ENCODE data around the gene FRMPD1.
"Not testable (repeated sequence)": the region's sequence is repeated elsewhere in the genome, so short reads cannot be mapped to it uniquely, and the experiment has no call there.

FRMPD1 gene

DNA sequence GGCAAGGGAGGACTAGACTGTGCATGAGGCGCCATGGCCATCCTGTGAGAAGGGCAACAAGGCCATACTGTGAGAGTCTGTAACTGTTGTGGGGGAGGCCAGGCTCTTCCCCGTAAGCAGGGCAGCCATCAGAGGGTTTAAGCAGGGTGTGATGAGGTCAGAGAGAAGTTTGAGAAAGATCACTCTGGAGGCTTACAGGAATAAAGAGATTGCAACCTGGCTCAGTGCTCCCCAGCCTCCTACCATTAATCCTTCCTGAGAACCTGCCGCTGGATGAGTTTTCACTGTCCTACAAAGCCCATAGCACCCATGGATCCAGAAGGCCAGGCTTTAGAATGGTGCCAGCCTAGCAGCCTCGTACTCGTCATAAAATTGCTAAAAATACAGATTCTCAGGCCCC is 88.5 kb downstream of the FRMPD1 start:
- no peak for DNase-seq (ENCODE audit: low read depth in 1 of 2, low spot score in 1 of 2)

DNA sequence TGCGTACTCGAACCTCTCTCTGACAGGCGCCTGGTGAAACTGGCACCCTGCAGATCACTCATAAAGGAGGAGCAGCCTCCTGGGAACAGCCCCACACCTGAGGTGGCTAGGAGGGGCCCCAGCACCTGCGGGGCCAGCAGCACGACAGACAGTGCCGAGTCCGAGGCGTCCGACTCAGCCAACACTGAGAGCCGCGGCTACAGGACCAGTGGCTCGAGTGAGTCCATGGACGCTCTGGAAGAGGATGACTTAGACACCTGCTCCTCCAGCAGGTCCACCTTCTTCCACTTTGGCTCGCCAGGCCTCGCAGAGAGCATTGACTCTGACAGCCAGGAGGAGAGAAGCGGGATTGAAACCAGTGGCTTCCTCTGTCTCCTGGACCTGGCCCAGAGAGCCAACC is 89.4 kb downstream of the FRMPD1 start:
- DNase-seq (ENCODE audit: low read depth in 1 of 2, low spot score in 1 of 2) = no peak

DNA sequence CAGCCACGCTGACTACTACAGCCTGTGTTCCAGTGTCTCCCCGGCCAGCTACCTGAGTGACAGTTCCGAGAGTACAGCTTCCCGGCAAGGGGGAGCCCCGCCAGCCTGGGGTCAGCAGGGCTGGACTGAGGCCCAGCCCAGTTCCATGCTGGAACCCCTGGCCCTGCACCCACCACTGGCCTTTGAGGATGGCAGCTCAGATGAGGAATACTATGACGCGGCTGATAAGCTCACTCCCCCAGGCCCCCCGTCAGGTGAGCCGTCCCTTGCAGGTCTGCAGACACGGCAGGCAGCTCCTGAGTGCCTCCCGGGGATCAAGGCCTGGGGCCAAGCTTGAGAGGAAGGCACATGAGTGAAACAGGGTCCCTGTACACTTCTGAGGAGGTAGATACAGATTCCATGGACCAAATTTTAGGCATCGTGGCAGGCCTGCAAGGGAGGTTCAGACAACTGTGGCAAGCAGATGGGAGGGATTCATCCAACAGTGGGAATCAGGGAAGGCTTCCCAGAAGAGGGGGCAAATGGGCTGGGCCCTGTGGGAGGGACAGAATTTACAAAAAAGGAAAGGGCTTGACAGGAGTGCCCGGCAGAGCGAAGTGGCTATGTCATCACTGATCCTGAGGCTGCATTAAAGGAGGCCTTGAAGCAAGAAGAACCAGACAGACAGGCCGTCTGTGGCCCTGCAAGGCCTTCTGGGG is 90.0 kb downstream of the FRMPD1 start:
- DNase-seq (ENCODE audit: low read depth in 1 of 2, low spot score in 1 of 2) = no peak

DNA sequence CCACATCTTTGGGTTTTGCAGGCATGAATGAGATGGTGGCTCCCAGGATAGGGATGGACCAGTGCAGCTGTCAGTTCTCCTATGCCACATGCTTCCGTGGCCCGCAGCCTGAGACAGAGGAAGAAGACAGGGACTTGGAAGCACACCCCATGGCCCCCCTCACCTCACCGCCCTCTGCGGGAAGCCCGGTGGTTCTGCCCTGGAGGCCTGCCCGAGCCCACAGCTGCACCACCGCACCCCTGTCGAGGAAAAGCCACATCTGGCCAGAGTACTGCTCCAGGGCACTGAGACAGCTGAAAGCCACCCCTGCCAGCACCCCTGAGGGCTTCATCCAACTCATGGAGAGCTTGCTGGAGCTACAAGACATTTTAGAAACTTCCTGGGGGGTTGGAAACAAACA is 95.2 kb downstream of the FRMPD1 start:
- no peak for DNase-seq (ENCODE audit: low read depth in 1 of 2, low spot score in 1 of 2)

DNA sequence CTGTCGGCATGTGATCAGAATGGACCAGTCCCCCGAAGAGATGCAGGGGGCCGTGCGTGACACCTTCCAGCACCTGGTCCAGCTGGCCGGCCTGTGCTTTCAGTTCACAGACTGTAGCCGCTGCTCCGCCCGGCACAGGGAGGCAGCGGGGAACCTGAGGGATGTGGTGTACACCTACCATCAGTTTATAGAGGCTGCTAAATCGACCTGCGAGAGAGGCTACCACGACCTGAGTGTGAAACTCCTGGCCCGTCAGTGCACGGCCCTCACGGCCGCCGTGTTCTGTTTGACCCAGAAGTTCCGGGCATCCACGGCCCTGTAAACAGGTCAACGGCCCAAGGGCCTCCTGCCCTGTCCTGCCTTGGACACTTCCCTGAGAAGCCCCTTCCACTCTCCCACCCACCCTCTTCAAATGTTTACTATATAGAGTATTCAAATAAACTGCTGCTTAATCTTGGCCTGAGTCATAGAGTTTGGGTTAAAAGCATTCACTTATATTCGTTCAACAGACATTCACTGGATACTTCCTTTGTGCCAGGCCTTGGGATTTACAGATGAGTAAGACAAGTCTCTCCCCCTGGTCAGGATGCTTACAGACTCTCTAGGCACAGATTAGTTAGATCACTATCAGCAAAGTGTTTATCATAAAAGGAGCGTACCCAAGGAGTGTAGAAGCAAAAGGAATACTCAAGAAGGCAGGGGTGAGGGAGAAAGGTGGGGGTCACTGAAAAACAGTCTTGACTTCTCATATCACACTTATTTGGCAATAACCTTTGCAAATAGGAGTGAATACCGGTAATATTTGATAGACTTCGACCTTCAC is 95.9 kb downstream of the FRMPD1 start:
- no peak for DNase-seq (ENCODE audit: low read depth in 1 of 2, low spot score in 1 of 2)

DNA sequence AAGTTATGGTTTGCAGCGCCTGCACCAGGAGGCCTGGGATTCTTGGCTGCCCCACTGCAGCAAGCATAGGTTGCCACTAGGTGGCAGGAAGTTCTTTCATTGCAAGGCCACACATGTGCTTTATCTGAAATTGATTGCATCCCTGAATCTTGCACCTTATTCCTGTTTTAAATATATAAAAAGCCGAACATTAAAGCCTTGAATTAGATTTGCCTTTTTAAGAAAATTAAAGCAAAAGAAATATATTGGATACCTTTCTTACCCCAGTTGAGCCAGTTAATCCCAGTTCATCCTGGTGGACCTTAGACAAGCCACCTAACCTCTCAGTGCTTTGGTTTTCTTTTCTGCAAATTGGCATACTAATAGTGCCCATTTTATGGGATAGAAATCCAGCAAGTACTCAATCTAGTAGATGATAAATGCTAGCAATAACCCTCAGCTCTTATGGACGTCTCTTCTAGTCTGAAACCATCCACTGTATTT is 96.6 kb downstream of the FRMPD1 start:
- peak in 1 of 2 donors; percentile 32 for DNase-seq (ENCODE audit: low read depth in 1 of 2, low spot score in 1 of 2)

DNA sequence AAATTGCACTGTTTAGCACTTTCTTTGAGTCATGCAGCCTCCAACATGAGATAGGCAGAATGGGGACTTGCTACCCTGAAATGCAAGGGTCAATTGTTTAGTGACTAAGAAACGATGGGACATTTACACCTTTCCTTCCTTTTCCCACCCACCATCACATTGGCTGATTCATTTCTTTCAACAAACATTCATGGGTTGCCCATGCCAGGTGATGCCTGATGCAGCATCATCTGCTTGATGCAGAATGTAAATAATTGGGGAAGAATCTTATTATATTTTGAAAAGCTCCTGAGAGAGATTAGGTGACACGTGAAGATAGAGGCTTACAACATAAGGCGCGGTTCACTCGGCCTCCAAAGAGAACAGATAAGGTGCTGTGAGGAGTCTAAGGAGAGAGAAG is 98.4 kb downstream of the FRMPD1 start:
- no peak for DNase-seq (ENCODE audit: low read depth in 1 of 2, low spot score in 1 of 2)

DNA sequence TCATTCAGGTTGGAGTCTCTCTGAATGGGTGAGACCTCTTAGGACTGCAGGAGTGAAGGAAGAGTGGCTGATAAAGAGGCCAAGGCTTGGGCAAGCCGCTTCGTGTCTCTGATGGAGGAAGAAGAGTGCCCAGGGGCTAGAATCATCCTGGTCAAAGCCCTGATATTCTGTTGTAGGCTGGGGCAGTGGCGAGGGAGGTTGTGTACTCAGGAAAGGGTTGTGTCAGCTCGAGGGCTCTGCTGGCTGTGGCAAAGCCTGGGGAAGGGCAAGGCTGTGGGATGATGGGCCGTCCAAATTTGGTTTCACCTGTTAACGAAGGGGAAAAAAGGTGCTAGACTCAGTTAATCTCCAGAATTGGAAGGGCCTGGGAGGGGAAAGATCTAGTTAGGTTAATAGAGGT is 100.4 kb downstream of the FRMPD1 start:
- no peak for DNase-seq (ENCODE audit: low read depth in 1 of 2, low spot score in 1 of 2)

DNA sequence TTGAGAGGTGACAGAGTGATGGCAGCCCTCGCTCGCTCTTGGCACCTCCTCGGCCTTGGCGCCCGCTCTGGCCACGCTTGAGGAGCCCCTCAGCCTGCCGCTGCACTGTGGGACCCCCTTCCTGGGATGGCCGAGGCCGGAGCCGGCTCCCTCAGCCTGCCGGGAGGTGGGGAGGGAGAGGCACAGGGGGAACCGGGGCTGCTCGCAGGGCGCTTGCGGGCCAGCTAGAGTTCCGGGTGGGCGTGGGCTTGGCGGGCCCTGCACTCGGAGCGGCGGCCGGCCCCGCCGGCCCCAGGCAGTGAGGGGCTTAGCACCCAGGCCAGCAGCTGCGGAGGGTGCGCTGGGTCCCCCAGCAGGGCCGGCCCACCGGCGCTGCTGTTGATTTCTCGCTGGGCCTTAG is 101.0 kb downstream of the FRMPD1 start:
- DNase-seq (ENCODE audit: low read depth in 1 of 2, low spot score in 1 of 2) = not testable (repeated sequence)

DNA sequence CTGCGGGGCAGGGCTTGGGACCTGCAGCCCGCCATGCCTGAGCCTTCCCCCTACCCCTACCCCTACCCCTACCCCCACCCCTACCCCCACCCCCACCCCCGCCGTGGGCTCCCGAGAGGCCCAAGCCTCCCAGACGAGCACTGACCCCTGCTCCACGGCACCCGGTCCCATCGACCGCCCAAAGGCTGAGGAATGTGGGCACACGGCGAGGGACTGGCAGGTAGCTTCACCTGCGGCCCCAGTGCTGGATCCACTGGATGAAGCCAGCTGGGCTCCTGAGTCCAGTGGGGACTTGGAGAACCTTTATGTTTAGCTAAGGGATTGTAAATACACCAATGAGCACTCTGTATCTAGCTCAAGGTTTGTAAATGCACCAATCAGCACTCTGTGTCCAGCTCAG is 101.4 kb downstream of the FRMPD1 start:
- not testable (repeated sequence) for DNase-seq (ENCODE audit: low read depth in 1 of 2, low spot score in 1 of 2)

DNA sequence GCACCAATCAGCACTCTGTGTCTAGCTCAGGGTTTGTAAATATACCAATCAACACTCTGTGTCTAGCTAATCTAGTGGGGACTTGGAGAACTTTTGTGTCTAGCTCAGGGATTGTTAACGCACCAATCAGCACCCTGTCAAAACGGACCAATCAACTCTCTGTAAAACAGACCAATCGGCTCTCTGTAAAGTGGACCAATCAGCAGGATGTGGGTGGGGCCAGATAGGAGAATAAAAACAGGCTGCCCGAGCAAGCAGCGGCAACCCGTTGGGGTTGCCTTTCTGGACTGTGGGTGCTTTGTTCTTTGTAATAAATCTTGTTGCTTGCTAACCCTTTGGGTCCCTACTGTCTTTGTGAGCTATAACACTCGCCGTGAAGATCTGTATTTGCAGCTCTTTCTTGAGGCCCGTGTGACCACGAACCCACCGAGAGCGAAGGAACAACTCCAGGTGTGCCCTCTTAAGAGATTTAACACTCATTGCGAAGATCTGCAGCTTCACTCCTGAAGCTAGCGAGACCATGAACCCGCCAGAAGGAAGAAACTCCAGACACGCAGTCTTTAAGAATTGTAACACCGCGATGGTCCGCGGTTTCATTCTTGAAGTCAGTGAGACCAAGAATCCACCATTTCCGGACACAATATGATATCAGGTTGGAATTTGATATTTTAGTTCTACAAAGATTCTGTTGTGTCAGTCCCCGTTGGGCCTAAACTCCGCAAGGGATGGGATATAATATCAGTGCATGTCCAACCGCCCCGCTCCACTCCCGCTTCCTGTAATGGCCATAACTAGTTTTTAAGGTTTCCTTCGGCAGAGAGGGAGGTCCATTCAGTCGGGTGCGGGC is 102.1 kb downstream of the FRMPD1 start:
- DNase-seq (ENCODE audit: low read depth in 1 of 2, low spot score in 1 of 2) = no peak

DNA sequence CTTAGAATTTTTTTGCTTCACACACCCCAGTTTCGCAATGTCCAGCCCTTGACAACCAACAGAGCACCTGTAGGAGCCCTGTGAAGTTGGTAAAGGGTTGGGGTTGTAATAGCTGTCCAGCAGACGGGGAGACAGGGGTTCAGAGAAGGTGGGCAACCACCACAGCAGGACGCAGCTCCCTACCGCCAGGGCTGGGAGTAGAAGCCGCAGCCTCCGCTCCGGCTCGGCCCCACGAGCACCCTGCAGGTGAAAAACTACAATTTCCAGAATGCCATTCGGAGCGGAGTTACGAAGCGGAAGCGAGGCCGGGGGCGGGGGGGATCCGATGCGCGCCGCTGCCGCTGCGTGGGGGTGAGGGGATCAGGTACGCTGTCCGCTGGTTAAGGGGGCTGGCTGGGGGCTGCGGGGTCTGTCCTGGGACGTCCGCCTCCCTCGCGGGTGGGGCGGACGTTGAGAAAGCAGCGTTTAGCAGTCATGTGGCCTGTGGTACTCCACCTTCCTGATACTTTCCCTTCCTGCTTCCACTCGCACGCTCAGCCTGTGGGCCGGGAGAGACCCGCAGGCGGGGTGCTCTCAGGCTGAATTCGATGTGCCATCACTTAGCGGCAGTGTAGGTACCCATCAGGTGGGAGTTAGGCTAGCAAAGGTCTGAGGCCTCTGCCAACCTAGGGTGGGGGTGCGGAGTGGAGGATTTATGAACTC is 102.9 kb downstream of the FRMPD1 start, which contains the start of gene TRMT10B:
Gene TRMT10B (plus strand): TSS at position 317 of the 702 bp plus-strand sequence. CDS start 8,127 bp downstream, outside the sequence.
- peak; percentile 40 to 64 for DNase-seq (ENCODE audit: low read depth in 1 of 2, low spot score in 1 of 2)

DNA sequence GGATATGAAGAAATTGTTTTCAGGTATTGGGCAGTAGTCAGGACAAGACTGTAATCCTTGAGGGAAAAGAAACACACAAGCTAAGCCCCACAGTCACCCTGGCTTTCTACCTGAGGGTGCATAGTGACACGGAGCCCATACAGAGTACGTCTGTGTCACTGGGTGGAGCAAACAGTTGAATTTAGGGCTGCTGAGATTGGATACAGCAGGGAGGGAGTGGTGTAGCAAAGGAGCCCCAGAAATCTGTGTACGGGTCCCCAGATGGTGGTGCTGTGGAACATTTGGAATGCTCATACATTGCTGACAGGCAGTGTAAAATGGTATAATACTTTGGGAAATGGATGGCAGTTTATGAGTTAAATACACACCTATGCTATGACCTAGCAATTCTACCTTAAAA is 108.0 kb downstream of the FRMPD1 start:
- no peak for DNase-seq (ENCODE audit: low read depth in 1 of 2, low spot score in 1 of 2)

DNA sequence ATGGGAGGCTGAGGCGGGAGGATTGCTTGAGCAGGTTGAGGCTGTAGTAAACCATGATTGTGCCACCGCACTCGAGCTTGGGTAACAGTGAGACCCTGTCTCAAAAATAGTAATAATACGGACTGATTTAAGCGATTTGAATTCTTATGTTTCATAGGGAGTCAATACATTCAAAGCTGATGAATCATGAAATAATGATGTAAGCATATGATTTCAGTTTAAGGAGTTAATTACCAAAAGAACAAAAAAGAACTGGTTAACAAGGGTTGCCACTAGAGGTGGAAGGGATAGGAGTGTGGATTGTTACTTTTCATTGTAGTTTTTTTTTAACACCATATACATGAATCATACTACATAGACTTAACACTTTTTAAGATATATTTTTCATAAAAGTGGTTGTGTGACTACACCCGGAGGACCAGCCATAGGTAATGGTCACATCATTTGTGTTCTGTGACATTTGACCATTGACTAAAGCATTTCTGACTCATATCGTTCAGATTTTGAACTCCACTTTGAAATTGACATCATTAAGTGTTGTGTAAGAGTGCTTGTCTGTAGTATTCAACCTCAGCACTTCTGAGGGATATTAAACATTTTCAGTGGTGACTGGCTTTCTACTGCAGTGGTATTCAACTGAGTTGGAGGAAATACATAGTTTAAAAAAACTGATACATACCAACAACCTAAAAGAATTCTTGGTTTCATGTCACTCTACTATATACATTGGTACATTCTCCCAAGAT is 109.8 kb downstream of the FRMPD1 start:
- DNase-seq (ENCODE audit: low read depth in 1 of 2, low spot score in 1 of 2) = no peak

DNA sequence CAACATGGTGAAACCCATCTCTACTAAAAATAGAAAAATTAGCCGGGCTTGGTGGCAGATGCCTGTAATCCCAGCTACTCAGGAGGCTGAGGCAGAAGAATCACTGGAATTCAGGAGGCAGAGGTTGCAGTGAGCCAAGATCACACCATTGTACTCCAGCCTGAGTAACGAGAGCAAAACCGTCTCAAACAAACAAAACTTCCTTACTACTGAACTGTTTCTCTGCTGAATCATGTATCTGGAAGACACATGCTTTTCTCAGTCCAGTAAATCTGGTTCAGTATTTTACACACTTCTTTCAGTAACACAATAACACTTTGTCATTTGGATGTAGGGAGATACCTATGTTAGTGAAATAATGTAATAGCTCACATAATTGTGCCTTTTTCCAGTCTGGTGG is 110.8 kb downstream of the FRMPD1 start:
- no peak for DNase-seq (ENCODE audit: low read depth in 1 of 2, low spot score in 1 of 2)

DNA sequence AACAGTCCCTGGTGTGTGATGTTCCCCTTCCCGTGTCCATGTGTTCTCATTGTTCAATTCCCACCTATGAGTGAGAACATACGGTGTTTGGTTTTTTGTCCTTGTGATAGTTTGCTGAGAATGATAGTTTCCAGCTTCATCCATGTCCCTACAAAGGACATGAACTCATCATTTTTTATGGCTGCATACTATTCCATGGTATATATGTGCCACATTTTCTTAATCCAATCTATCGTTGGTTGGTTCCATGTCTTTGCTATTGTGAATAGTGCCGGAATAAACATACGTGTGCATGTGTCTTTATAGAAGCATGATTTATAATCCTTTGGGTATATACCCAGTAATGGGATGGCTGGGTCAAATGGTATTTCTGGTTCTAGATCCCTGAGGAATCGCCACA is 114.5 kb downstream of the FRMPD1 start:
- not testable (repeated sequence) for DNase-seq (ENCODE audit: low read depth in 1 of 2, low spot score in 1 of 2)

DNA sequence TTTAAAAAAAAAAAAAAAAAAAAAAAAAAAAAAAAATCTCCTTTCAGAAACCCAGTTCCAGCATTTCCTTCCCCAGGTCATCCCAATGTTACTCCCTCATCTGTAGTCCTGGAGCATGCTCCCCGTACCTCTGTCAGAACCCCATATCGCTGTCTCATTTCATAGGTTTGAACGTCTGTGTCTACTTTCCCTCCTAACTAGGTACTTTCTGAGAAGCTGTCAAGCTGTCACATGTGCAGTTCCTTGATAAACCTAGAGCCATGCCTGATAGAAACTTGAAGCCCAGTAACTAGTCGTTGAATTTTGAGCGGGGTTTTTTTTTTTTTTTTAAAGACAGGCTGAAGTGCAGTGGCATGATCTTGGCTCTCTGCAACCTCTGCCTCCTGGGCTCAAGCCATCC is 118.6 kb downstream of the FRMPD1 start:
- no peak for DNase-seq (ENCODE audit: low read depth in 1 of 2, low spot score in 1 of 2)

DNA sequence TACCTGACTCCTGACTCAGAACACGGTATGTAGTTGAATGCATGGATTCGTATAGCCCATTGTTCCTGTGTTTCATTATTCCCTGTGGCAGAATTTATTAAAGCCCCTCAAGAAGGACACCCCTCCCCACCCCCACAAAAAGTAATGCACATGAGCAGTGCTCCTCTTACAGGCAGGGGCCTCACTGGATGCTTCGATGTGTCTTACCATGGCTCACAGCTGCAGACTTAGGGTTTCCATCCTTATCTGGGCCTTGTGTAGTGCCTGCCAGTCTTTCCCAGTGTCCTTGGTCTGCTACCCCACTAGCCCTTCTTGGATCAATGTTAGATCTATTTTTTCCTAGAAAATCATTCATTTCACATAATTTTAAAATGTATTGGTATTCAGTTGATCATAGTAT is 119.2 kb downstream of the FRMPD1 start:
- no peak for DNase-seq (ENCODE audit: low read depth in 1 of 2, low spot score in 1 of 2)

DNA sequence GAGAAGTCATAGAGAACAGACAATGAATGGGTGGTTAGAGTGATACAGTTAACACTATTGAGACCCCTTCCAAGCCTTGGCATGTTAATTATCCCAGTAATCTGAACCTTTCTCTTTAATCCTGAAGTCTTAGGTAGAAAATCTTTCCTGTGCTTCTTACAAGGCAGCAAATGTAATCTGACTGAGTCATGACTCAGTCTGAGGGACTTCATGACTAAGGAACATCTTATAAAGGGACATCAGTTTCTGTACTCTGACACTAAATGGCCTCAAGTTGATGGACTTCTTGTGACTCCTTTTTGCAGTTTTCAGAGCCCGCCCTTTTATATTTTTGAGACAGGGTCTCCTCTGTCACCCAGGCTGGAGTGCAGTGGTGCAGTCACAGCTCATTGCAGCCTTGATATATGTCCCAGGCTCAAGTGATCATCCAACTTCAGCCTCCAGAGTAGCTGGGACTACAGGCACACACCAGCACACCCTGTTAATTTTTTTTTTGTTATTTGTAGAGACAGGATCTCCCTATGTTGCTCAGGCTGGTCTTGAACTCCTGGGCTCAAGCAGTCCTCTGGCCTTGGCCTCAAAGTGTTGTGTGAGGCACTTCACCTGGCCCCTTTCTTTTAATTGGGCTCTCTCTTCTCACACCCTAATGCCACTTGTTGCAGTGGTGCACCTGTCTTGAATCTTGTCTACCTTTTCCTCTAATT is 124.6 kb downstream of the FRMPD1 start:
- DNase-seq (ENCODE audit: low read depth in 1 of 2, low spot score in 1 of 2) = no peak

DNA sequence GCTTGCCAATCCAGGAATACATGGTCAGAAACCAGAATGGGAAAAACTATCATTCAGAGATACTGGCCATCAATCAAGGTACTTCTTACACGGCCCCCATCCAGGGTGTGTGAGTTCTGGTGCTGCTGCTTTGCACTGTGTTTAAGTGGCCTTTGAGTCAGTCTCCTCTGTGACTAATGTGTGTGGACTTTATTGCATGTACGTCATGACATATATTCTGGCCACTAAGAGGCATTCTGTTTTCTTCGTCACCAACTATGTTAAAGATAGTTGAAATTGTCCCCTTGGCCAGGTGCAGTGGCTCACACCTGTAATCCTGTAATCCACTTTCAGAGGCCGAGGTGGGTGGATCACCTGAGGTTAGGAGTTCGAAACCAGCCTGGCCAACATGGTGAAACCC is 125.6 kb downstream of the FRMPD1 start:
- DNase-seq (ENCODE audit: low read depth in 1 of 2, low spot score in 1 of 2) = no peak

Data from stimulated activated CD4-positive, alpha-beta T cell treated with anti-CD3 and anti-CD28 coated beads, Interleukin-15, amount 100 ng/mL, for 1 hour (primary cell).